ENCODE measurements around the gene RFX2. TPM values are rescaled to one million over a fixed set of nuclear protein-coding genes. Genes with fewer than 3 reads are reported as not detected.

The RFX2 gene
- total RNA-seq, 1 experiment from 2014 or later = 3.7 TPM

GRCh38 chr19:6097911-6098310 lies 12.4 kb downstream of the RFX2 start:
- Histone ChIP-seq H3K4me1 (ENCODE audit: insufficient read depth, low read length) (no peaks in the 10 kb centered on the region), H3K4ac (ENCODE audit: low read depth, low read length) (no peak overlapping the region), H2BK15ac (ENCODE audit: low read depth, low read length) (no peak overlapping the region), H2BK120ac (ENCODE audit: low read depth, low read length, poor library complexity, severe bottlenecking) (no peak overlapping the region), H2BK5ac (ENCODE audit: insufficient read length, low read length) (no peak overlapping the region), H4K91ac (ENCODE audit: insufficient read length, low read depth, low read length) (no peak overlapping the region), H2BK12ac (ENCODE audit: insufficient read length, low read depth, low read length) (no peak overlapping the region), H3K27ac (ENCODE audit: insufficient read length, low read depth, low read length) (no peak overlapping the region), H3K18ac (ENCODE audit: insufficient read length, low read depth, low read length) (no peak overlapping the region), H3K14ac (ENCODE audit: insufficient read depth, low read length) (no peak overlapping the region), H3K79me1 (ENCODE audit: insufficient read depth, low read depth, low read length, poor library complexity, severe bottlenecking) (no peaks in the 10 kb centered on the region), H4K20me1 (ENCODE audit: control insufficient read depth, insufficient read depth, insufficient read length) (no peaks in the 10 kb centered on the region), H2BK20ac (ENCODE audit: low read depth, low read length, poor library complexity, severe bottlenecking) (no peak overlapping the region), H3K27me3 (ENCODE audit: insufficient read depth, low read length) (no peaks in the 10 kb centered on the region), H3K23ac (ENCODE audit: insufficient read length, low read depth, low read length) (no peak overlapping the region), H3K23me2 (ENCODE audit: insufficient read length, low read depth, low read length, poor library complexity, severe bottlenecking) (no peaks in the 10 kb centered on the region), H4K8ac (replicated peaks; ENCODE audit: insufficient read length, low read depth, low read length) (no peak overlapping the region), H3K4me2 (ENCODE audit: insufficient read depth, insufficient read length, low read length) (no peak overlapping the region), H3K56ac (ENCODE audit: insufficient read length, low read depth, low read length) (no peak overlapping the region), H3K9me3 (ENCODE audit: control insufficient read depth, low read depth, low read length) (no peaks in the 10 kb centered on the region), H2AK5ac (ENCODE audit: insufficient read length, low read length) (no peak overlapping the region), H3K79me2 (ENCODE audit: insufficient read depth, low read length) (no peaks in the 10 kb centered on the region), H3K9ac (ENCODE audit: extremely low read depth, insufficient read length, low read length) (no peak overlapping the region), H3T11ph (ENCODE audit: low read length) (no peak overlapping the region), H4K5ac (ENCODE audit: insufficient read length, low read depth, low read length) (no peak overlapping the region), H2AFZ (ENCODE audit: low read length) (no peak overlapping the region)
- no peak for DNase-seq
- Mint-ChIP-seq H3K36me3 (ENCODE audit: insufficient read depth in 1 of 3, low read depth in 3 of 3) (no peaks in the 10 kb centered on the region), H3K4me3 (no peak overlapping the region; a peak in 1 of 5 replicates), H3K27ac (peak overlapping the region in 1 of 3 experiments; percentile 83; a peak in 2 of 7 replicates), H3K4me1 (peaks cover 6% of the 10 kb centered on the region in 2 experiments; a peak in 3 of 4 replicates), H3K9me3 (no peaks in the 10 kb centered on the region), H3K27me3 (ENCODE audit: low read depth) (peaks cover 16% of the 10 kb centered on the region)
- no CpG with 5 or more reads among the region's 4 CpGs for WGBS (ENCODE audit: extremely low coverage, insufficient read length, low lambda C conversion rate)
- TF ChIP-seq, protein P1, sequence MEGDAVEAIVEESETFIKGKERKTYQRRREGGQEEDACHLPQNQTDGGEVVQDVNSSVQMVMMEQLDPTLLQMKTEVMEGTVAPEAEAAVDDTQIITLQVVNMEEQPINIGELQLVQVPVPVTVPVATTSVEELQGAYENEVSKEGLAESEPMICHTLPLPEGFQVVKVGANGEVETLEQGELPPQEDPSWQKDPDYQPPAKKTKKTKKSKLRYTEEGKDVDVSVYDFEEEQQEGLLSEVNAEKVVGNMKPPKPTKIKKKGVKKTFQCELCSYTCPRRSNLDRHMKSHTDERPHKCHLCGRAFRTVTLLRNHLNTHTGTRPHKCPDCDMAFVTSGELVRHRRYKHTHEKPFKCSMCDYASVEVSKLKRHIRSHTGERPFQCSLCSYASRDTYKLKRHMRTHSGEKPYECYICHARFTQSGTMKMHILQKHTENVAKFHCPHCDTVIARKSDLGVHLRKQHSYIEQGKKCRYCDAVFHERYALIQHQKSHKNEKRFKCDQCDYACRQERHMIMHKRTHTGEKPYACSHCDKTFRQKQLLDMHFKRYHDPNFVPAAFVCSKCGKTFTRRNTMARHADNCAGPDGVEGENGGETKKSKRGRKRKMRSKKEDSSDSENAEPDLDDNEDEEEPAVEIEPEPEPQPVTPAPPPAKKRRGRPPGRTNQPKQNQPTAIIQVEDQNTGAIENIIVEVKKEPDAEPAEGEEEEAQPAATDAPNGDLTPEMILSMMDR (conservative IDR thresholded peaks at IDR 0.05) = no peak
